SK-N-SH (cell line): ENCODE measurements around the gene NETO2. TPM values are rescaled to one million over a fixed set of nuclear protein-coding genes. Genes with fewer than 3 reads are reported as not detected.

ENCODE experiments used
- CTCF ChIA-PET: fragments of 300-600, 350-600 bp; formaldehyde crosslinking; extraction: SDS; loops from one replicate; lab custom pipeline; 2021; lab: Yijun Ruan, JAX
- POLR2A ChIA-PET: fragments of 350-600 bp; sonication (Branson Sonifier 250); formaldehyde crosslinking; extraction: SDS; loops from one replicate; lab custom pipeline; 2020; ENCODE audit warnings: antibody characterized with exemption, inconsistent platforms; lab: Yijun Ruan, JAX
- DNase-seq: peaks from one replicate; pipeline ENCODE4 v3.0.0; 2012
- H2AFZ ChIP-seq: fragments of 200-600 bp; sonication (generic); 2 replicates; pipeline ENCODE4 v1.8.1; 2016; ENCODE audit warnings: antibody characterized with exemption, mild to moderate bottlenecking, low read depth
- H3F3A ChIP-seq: fragments of 200-600 bp; sonication (generic); replicated peaks from 2 replicates; pipeline ENCODE3; 2016; ENCODE audit warnings: antibody characterized with exemption, mild to moderate bottlenecking; ENCODE audit not compliant: insufficient read depth
- H3K27ac ChIP-seq, 2 experiments: fragments of 200-500 bp in 1 of 2; fragments of 200-600 bp in 1 of 2; sonication (Bioruptor generic) in 1 of 2; sonication (generic), shearing (Covaris generic) in 1 of 2; 2 replicates each; pipeline versions ENCODE4 v1.5.1 to v1.6.1; 2014 to 2016; ENCODE audit warnings: low read depth in 2 of 2, inconsistent platforms in 1 of 2, low read length in 1 of 2, mild to moderate bottlenecking in 1 of 2, mixed read lengths in 1 of 2
- H3K27me3 ChIP-seq: fragments of 200-600 bp; sonication (generic), shearing (Covaris generic); 2 replicates; pipeline ENCODE4 v1.6.1; 2016; ENCODE audit warnings: mixed run types; ENCODE audit not compliant: insufficient read depth
- H3K36me3 ChIP-seq, 2 experiments: fragments of 200-500 bp in 1 of 2; fragments of 200-600 bp in 1 of 2; sonication (Bioruptor generic) in 1 of 2; sonication (generic) in 1 of 2; replicated peaks in 1 of 2; 2 replicates each; pipeline versions ENCODE3 to v1.5.1; 2014 to 2016; ENCODE audit warnings: low read length in 1 of 2, mild to moderate bottlenecking in 1 of 2; ENCODE audit not compliant: insufficient read depth in 2 of 2, control insufficient read depth in 1 of 2
- H3K4me1 ChIP-seq, 2 experiments: fragments of 200-500 bp in 1 of 2; fragments of 200-600 bp in 1 of 2; sonication (Bioruptor generic) in 1 of 2; sonication (generic), shearing (Covaris generic) in 1 of 2; 2 replicates each; pipeline versions ENCODE4 v1.5.1 to v1.6.1; 2014 to 2016; ENCODE audit warnings: low read depth in 1 of 2, low read length in 1 of 2, mixed run types in 1 of 2; ENCODE audit not compliant: insufficient read depth in 2 of 2, control insufficient read depth in 1 of 2
- H3K4me2 ChIP-seq: fragments of 200-600 bp; sonication (generic), shearing (Covaris generic); 2 replicates; pipeline ENCODE4 v1.6.1; 2017; ENCODE audit warnings: mixed run types
- H3K4me3 ChIP-seq, 2 experiments: fragments of 200-500 bp in 1 of 2; fragments of 200-600 bp in 1 of 2; sonication (Bioruptor generic) in 1 of 2; sonication (generic), shearing (Covaris generic) in 1 of 2; 2 replicates each; pipeline versions ENCODE4 v1.5.1 to v1.8.1; 2014 to 2016; ENCODE audit warnings: low read depth in 2 of 2, inconsistent platforms in 1 of 2, low read length in 1 of 2, mild to moderate bottlenecking in 1 of 2, mixed read lengths in 1 of 2, moderate library complexity in 1 of 2
- H3K79me2 ChIP-seq: fragments of 200-600 bp; sonication (generic); 2 replicates; pipeline ENCODE4 v1.8.1; 2017; ENCODE audit warnings: mild to moderate bottlenecking; ENCODE audit not compliant: insufficient read depth
- H3K9ac ChIP-seq: fragments of 200-600 bp; sonication (generic); 2 replicates; pipeline ENCODE4 v1.6.1; 2017; ENCODE audit warnings: mixed run types
- H3K9me2 ChIP-seq: fragments of 200-600 bp; sonication (generic); 2 replicates; pipeline ENCODE4 v1.6.1; 2017; ENCODE audit warnings: mixed run types
- H3K9me3 ChIP-seq: fragments of 200-600 bp; sonication (generic); 2 replicates; pipeline ENCODE4 v1.6.1; 2017; ENCODE audit warnings: mixed run types, mild to moderate bottlenecking, moderate library complexity
- H4K20me1 ChIP-seq: fragments of 200-600 bp; sonication (generic); 2 replicates; pipeline ENCODE4 v1.6.1; 2017; ENCODE audit warnings: mild to moderate bottlenecking, mixed run types; ENCODE audit not compliant: insufficient read depth
- EZH2phosphoT487 ChIP-seq: fragments of 200-600 bp; sonication (generic); IDR thresholded peaks from 2 replicates; pipeline ENCODE4 v1.6.1; 2017; ENCODE audit warnings: low read depth, mixed run types, mild to moderate bottlenecking, antibody characterized with exemption, moderate library complexity, borderline replicate concordance
- GABPA ChIP-seq: IDR thresholded peaks from 2 replicates; pipeline ENCODE4 v1.4.0; 2012; ENCODE audit warnings: low read depth, mild to moderate bottlenecking
- JUND ChIP-seq: IDR thresholded peaks from 2 replicates; pipeline ENCODE4 v1.4.0; 2012
- MAX ChIP-seq: IDR thresholded peaks from 2 replicates; pipeline ENCODE4 v1.4.0; 2012; ENCODE audit warnings: low read depth
- NRF1 ChIP-seq: IDR thresholded peaks from 2 replicates; pipeline ENCODE4 v1.6.1; 2012; ENCODE audit warnings: low read depth, mild to moderate bottlenecking, low read length
- PBX3 ChIP-seq: IDR thresholded peaks from 2 replicates; pipeline ENCODE4; 2012
- RCOR1 ChIP-seq: fragments of 150-350 bp; IDR thresholded peaks from 2 replicates; pipeline ENCODE4 v1.6.1; 2017; ENCODE audit warnings: antibody characterized with exemption, low read length
- REST ChIP-seq: IDR thresholded peaks from 2 replicates; pipeline ENCODE4 v1.6.1; 2012; ENCODE audit warnings: mild to moderate bottlenecking, low read depth, low read length, moderate library complexity
- RFX5 ChIP-seq: IDR thresholded peaks from 2 replicates; pipeline ENCODE4 v1.6.1; 2012; ENCODE audit warnings: mild to moderate bottlenecking, improper control_type of control experiment, low read length
- SIN3A ChIP-seq: IDR thresholded peaks from 2 replicates; pipeline ENCODE4 v1.6.1; 2012; ENCODE audit warnings: low read depth, mild to moderate bottlenecking, low read length, moderate library complexity, borderline replicate concordance
- TCF12 ChIP-seq: IDR thresholded peaks from 2 replicates; pipeline ENCODE4 v1.4.0; 2012
- USF1 ChIP-seq: IDR thresholded peaks from 2 replicates; pipeline ENCODE4 v1.4.0; 2012; ENCODE audit warnings: low read depth, borderline replicate concordance
- YY1 ChIP-seq: IDR thresholded peaks from 2 replicates; pipeline ENCODE4 v1.4.0; 2012; ENCODE audit warnings: low read depth, mild to moderate bottlenecking
- WGBS: methylation state at CpG from one replicate; pipeline ENCODE4 v1.1.6; 2017; ENCODE audit warnings: low lambda C conversion rate; 5-methylcytosine and 5-hydroxymethylcytosine counted together
- polyA plus RNA-seq, 3 experiments: library from polyadenylated mRNA; depleted of rRNA; stranded (reverse); fragments of >200 nt; gene quantifications; 2 replicates each; pipeline ENCODE4 v1.2.3, GENCODE V29; 2012
- TF ChIP-seq, protein P1 (sequence below): fragments of 200-600 bp; sonication (generic); IDR thresholded peaks from 2 replicates; pipeline ENCODE4 v1.6.1; 2017; ENCODE audit warnings: antibody characterized with exemption, mild to moderate bottlenecking, moderate library complexity

NETO2 gene
- polyA plus RNA-seq, 1 of the 3 experiments (the other 2 are of a cell fraction) = 48.8 TPM

GRCh38 chr16:47036201-47036600 lies 107.5 kb downstream of the NETO2 start:
- no peak overlapping the region for H3K27ac ChIP-seq
- H2AFZ ChIP-seq = no peak overlapping the region
- no peak for DNase-seq
- no peaks in the 10 kb centered on the region for H3F3A ChIP-seq
- no peaks in the 10 kb centered on the region for H3K79me2 ChIP-seq
- no peak overlapping the region for H3K9ac ChIP-seq
- H3K4me2 ChIP-seq = no peak overlapping the region
- no peaks in the 10 kb centered on the region for H3K4me1 ChIP-seq
- H3K4me3 ChIP-seq = no peak overlapping the region
- no peaks in the 10 kb centered on the region for H3K36me3 ChIP-seq
- no peaks in the 10 kb centered on the region for H3K9me3 ChIP-seq
- CTCF ChIA-PET = interaction anchor here (0.8 to 4.4 kb wide), 7 partner anchors 16 to 1123 kb away, joined by 3 to 46 read pairs (median 3); partner anchors contain the start of gene NETO2
- POLR2A ChIA-PET = no interaction called here
- TF ChIP-seq REST (no peak), SIN3A (no peak), JUND (no peak), YY1 (no peak), MAX (no peak), NRF1 (no peak), EZH2phosphoT487 (no peak), USF1 (no peak), RFX5 (no peak), TCF12 (no peak), RCOR1 (no peak), PBX3 (no peak), GABPA (no peak)
- TF ChIP-seq, protein P1, sequence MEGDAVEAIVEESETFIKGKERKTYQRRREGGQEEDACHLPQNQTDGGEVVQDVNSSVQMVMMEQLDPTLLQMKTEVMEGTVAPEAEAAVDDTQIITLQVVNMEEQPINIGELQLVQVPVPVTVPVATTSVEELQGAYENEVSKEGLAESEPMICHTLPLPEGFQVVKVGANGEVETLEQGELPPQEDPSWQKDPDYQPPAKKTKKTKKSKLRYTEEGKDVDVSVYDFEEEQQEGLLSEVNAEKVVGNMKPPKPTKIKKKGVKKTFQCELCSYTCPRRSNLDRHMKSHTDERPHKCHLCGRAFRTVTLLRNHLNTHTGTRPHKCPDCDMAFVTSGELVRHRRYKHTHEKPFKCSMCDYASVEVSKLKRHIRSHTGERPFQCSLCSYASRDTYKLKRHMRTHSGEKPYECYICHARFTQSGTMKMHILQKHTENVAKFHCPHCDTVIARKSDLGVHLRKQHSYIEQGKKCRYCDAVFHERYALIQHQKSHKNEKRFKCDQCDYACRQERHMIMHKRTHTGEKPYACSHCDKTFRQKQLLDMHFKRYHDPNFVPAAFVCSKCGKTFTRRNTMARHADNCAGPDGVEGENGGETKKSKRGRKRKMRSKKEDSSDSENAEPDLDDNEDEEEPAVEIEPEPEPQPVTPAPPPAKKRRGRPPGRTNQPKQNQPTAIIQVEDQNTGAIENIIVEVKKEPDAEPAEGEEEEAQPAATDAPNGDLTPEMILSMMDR = no peak
- no peaks in the 10 kb centered on the region for H3K9me2 ChIP-seq
- 88% methylated on average over 5 of the region's 5 CpGs for WGBS
- H4K20me1 ChIP-seq = no peaks in the 10 kb centered on the region
- no peaks in the 10 kb centered on the region for H3K27me3 ChIP-seq
